HL-60 (cell line): ENCODE data around the gene FRMD3.

Experiments used
- DNase-seq, 2 experiments: peaks; one replicate each; pipeline ENCODE4 v3.0.0-alpha.2; 2010 to 2020; ENCODE audit warnings: low read depth in 1 of 2, low spot score in 1 of 2
- H3K27ac ChIP-seq: fragments of 250-450 bp; sonication (Bioruptor Pico); replicated peaks from 2 replicates; pipeline ENCODE4 v1.5.1; 2020; ENCODE audit warnings: mild to moderate bottlenecking, moderate library complexity
- H3K27me3 ChIP-seq: fragments of 250-450 bp; sonication (Bioruptor Pico); 2 replicates; pipeline ENCODE4 v1.5.1; 2021; ENCODE audit warnings: mild to moderate bottlenecking, moderate library complexity; ENCODE audit not compliant: insufficient read depth, poor library complexity, severe bottlenecking
- H3K4me3 ChIP-seq: replicated peaks from 2 replicates; pipeline ENCODE4 v1.5.1; 2011; ENCODE audit warnings: mild to moderate bottlenecking, control low read depth, low read length; ENCODE audit not compliant: insufficient read depth
- GABPA ChIP-seq: IDR thresholded peaks from 2 replicates; pipeline ENCODE4 v1.6.1; 2012; ENCODE audit warnings: low read depth
- POLR2AphosphoS5 ChIP-seq: IDR thresholded peaks from 2 replicates; pipeline ENCODE4 v1.6.1; 2012; ENCODE audit warnings: low read depth
- SPI1 ChIP-seq: IDR thresholded peaks from 2 replicates; pipeline ENCODE4 v1.6.1; 2012; ENCODE audit warnings: low read depth, mild to moderate bottlenecking, borderline replicate concordance
- TF ChIP-seq, protein P1 (sequence below): IDR thresholded peaks from 2 replicates; pipeline ENCODE4 v1.6.1; 2012; ENCODE audit warnings: low read depth; ENCODE audit not compliant: insufficient replicate concordance
- TF ChIP-seq, protein P2 (sequence below): IDR thresholded peaks from one replicate; pipeline ENCODE4 v1.5.1; 2011; ENCODE audit warnings: low read length, control low read depth, inconsistent platforms; ENCODE audit not compliant: insufficient read depth

The FRMD3 gene

DNA sequence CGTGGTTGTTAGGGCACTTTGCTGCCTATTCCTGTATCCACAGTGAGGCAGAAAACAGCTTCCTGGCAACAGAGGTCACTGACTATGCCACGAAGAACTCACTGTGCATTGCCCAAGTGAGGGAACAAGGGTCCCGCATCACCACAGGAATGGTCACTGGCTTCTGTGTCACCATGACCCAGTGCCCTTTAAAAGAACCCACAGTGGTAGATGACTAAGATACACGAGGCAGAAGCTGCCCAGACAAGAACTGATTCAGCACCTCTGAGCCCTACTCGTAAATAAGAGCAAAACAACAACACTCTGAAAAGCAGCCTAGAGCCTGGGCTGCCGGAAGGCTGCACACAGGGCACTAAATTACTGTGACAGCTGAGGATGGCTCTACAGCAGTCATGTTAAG is 238.6 kb downstream of the FRMD3 start:
- Histone ChIP-seq H3K4me3 (no peak overlapping the region), H3K27ac (no peak overlapping the region), H3K27me3 (no peaks in the 10 kb centered on the region)
- no peak for DNase-seq
- no peak for TF ChIP-seq SPI1
- TF ChIP-seq, protein P1, sequence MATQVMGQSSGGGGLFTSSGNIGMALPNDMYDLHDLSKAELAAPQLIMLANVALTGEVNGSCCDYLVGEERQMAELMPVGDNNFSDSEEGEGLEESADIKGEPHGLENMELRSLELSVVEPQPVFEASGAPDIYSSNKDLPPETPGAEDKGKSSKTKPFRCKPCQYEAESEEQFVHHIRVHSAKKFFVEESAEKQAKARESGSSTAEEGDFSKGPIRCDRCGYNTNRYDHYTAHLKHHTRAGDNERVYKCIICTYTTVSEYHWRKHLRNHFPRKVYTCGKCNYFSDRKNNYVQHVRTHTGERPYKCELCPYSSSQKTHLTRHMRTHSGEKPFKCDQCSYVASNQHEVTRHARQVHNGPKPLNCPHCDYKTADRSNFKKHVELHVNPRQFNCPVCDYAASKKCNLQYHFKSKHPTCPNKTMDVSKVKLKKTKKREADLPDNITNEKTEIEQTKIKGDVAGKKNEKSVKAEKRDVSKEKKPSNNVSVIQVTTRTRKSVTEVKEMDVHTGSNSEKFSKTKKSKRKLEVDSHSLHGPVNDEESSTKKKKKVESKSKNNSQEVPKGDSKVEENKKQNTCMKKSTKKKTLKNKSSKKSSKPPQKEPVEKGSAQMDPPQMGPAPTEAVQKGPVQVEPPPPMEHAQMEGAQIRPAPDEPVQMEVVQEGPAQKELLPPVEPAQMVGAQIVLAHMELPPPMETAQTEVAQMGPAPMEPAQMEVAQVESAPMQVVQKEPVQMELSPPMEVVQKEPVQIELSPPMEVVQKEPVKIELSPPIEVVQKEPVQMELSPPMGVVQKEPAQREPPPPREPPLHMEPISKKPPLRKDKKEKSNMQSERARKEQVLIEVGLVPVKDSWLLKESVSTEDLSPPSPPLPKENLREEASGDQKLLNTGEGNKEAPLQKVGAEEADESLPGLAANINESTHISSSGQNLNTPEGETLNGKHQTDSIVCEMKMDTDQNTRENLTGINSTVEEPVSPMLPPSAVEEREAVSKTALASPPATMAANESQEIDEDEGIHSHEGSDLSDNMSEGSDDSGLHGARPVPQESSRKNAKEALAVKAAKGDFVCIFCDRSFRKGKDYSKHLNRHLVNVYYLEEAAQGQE = no peak
- no peak for TF ChIP-seq GABPA
- TF ChIP-seq, protein P2, sequence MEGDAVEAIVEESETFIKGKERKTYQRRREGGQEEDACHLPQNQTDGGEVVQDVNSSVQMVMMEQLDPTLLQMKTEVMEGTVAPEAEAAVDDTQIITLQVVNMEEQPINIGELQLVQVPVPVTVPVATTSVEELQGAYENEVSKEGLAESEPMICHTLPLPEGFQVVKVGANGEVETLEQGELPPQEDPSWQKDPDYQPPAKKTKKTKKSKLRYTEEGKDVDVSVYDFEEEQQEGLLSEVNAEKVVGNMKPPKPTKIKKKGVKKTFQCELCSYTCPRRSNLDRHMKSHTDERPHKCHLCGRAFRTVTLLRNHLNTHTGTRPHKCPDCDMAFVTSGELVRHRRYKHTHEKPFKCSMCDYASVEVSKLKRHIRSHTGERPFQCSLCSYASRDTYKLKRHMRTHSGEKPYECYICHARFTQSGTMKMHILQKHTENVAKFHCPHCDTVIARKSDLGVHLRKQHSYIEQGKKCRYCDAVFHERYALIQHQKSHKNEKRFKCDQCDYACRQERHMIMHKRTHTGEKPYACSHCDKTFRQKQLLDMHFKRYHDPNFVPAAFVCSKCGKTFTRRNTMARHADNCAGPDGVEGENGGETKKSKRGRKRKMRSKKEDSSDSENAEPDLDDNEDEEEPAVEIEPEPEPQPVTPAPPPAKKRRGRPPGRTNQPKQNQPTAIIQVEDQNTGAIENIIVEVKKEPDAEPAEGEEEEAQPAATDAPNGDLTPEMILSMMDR = no peak
- no peak for TF ChIP-seq POLR2AphosphoS5

DNA sequence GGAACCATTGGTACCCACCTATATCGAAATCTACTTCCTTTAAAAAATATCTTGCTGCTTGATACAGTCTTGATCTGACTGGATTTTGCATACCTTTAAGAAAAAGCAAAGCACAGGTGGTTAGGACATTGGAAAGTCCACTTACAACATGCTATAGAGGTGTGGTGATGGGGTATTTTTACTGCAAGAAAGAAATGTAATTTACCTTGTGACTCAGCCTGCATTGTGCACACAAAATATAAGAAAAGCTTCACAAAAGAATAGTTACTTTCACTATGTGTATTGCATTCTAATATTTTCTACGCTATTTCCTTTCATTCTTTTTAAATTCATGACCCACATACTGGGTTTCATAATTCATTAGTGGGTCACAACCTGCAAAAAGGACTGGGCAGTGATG is 239.1 kb downstream of the FRMD3 start:
- Histone ChIP-seq H3K4me3 (no peak overlapping the region), H3K27me3 (no peaks in the 10 kb centered on the region), H3K27ac (no peak overlapping the region)
- no peak for DNase-seq
- TF ChIP-seq, protein P1 = no peak
- TF ChIP-seq POLR2AphosphoS5 = no peak
- no peak for TF ChIP-seq GABPA
- TF ChIP-seq, protein P2 = no peak
- no peak for TF ChIP-seq SPI1

DNA sequence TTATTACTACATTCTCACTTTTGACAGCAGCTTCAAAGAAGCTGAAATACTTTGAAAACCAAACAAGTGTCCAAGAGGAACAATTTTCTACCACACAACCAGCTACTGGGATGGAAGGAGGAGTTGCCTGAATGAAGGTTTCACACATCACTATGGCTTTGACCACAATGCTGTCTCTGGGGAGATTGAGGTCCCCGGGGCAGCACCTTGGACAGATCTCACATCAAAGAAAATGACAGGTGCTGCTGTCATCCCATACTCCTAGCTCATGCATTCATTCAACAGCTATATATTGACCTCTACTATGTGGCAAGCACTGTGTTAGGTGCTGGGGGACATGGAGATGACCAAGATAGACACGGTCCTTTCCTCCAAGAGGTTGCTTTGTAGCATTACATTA is 242.1 kb downstream of the FRMD3 start:
- DNase-seq = no peak
- Histone ChIP-seq H3K4me3 (no peak overlapping the region), H3K27ac (no peak overlapping the region), H3K27me3 (no peaks in the 10 kb centered on the region)
- TF ChIP-seq, protein P1 = peak; percentile 92
- TF ChIP-seq SPI1 = no peak

DNA sequence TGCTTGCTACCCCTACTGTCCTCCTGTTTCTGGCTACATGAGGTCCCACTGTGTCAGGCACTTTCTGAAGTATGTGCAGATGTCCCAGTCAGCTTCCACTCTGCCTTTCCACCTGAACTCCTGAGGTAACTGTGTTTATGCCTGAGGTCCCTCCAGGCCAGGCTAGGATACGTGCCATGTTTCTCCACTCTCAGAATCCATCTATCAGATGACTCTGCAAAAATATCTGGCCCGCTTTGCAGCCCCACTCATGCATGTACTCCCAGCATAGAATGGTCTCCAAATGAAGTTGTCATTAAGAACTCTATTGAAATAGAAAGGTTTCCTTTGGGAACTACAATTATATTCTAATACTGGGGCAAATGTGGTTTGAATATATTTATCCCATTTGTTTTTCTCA is 243.4 kb downstream of the FRMD3 start:
- H3K4me3 ChIP-seq = no peak overlapping the region
- no peak for DNase-seq
- no peaks in the 10 kb centered on the region for H3K27me3 ChIP-seq
- H3K27ac ChIP-seq = no peak overlapping the region
- TF ChIP-seq, protein P1 = no peak
- TF ChIP-seq SPI1 (no peak), POLR2AphosphoS5 (no peak), GABPA (no peak)
- TF ChIP-seq, protein P2 = no peak
